HepG2 (cell line): ENCODE results near the gene RSPH9. TPM values are rescaled to one million over a fixed set of nuclear protein-coding genes. Genes with fewer than 3 reads are reported as not detected.

Source experiments
- AKAP8 ChIP-seq: sonication (generic); formaldehyde crosslinking; IDR thresholded peaks from 2 replicates; pipeline ENCODE4 v1.5.1; 2020; ENCODE audit warnings: mild to moderate bottlenecking, missing genetic modification reagents
- CEBPB ChIP-seq: IDR thresholded peaks from 2 replicates; pipeline ENCODE4 v1.6.1; 2011; ENCODE audit warnings: low read depth, low read length, improper control_type of control experiment, borderline replicate concordance
- ELF4 ChIP-seq: sonication (generic); formaldehyde crosslinking; IDR thresholded peaks from 2 replicates; pipeline ENCODE4 v1.5.0; 2020; ENCODE audit warnings: missing genetic modification reagents, mild to moderate bottlenecking, moderate library complexity, borderline replicate concordance
- FOXA3 ChIP-seq: IDR thresholded peaks from 2 replicates; pipeline ENCODE4 v1.6.1; 2016; ENCODE audit warnings: missing genetic modification reagents, missing compliant biosample characterization
- HDAC6 ChIP-seq: fragments of 200-600 bp; sonication (generic); IDR thresholded peaks from 2 replicates; pipeline ENCODE4 v1.7.0; 2017; ENCODE audit warnings: mild to moderate bottlenecking, antibody characterized with exemption, low read length, low read depth
- HNF4A ChIP-seq: sonication (generic); formaldehyde crosslinking; IDR thresholded peaks from 2 replicates; pipeline ENCODE4 v1.4.0; 2020; ENCODE audit warnings: missing genetic modification reagents
- HNRNPH1 ChIP-seq: fragments of 200-400 bp; formaldehyde crosslinking; optimal IDR thresholded peaks from 2 replicates; pipeline ENCODE3; 2017; ENCODE audit warnings: mild to moderate bottlenecking, low read depth, low read length
- KLF9 ChIP-seq: IDR thresholded peaks from 2 replicates; pipeline ENCODE4 v1.6.1; 2016; ENCODE audit warnings: low read depth
- NFIC ChIP-seq: IDR thresholded peaks from 2 replicates; pipeline ENCODE4 v1.6.1; 2012; ENCODE audit warnings: mild to moderate bottlenecking, low read length, inconsistent platforms
- PHF8 ChIP-seq: sonication (generic); formaldehyde crosslinking; IDR thresholded peaks from 2 replicates; pipeline ENCODE4 v1.5.0; 2020; ENCODE audit warnings: missing genetic modification reagents
- REPIN1 ChIP-seq: sonication (generic); formaldehyde crosslinking; IDR thresholded peaks from 2 replicates; pipeline ENCODE4 v1.8.0; 2022; ENCODE audit warnings: missing genetic modification reagents, low read depth, mild to moderate bottlenecking, borderline replicate concordance
- SOX13 ChIP-seq, 3 experiments: fragments of 450-650 bp in 1 of 3; sonication (generic) in 1 of 3; formaldehyde crosslinking in 1 of 3; IDR thresholded peaks in 2 of 3; conservative IDR thresholded peaks in 1 of 3; 2 replicates each; pipeline versions ENCODE4 v1.5.0 to v1.6.1; 2016 to 2020; ENCODE audit warnings: antibody characterized with exemption in 1 of 3, mild to moderate bottlenecking in 1 of 3, missing compliant biosample characterization in 1 of 3, missing genetic modification reagents in 1 of 3, moderate library complexity in 1 of 3
- SRF ChIP-seq: IDR thresholded peaks from 2 replicates; pipeline ENCODE4 v1.6.1; 2011; ENCODE audit warnings: mild to moderate bottlenecking, low read depth, low read length, moderate library complexity
- TBP ChIP-seq: sonication (generic); formaldehyde crosslinking; IDR thresholded peaks from 2 replicates; pipeline ENCODE4 v1.5.0; 2020; ENCODE audit warnings: missing genetic modification reagents
- THYN1 ChIP-seq: sonication (generic); formaldehyde crosslinking; IDR thresholded peaks from 2 replicates; pipeline ENCODE4 v1.8.1; 2023; ENCODE audit warnings: low read depth, mild to moderate bottlenecking, moderate library complexity, missing genetic modification reagents, borderline replicate concordance
- ZFP41 ChIP-seq: sonication (generic); formaldehyde crosslinking; IDR thresholded peaks from 2 replicates; pipeline ENCODE4 v1.4.0; 2020; ENCODE audit warnings: mild to moderate bottlenecking, missing genetic modification reagents, borderline replicate concordance
- ZFYVE20 ChIP-seq: sonication (generic); formaldehyde crosslinking; IDR thresholded peaks from 2 replicates; pipeline ENCODE4 v1.8.0; 2023; ENCODE audit warnings: low read depth, mild to moderate bottlenecking, moderate library complexity, missing genetic modification reagents, borderline replicate concordance
- ZNF207 ChIP-seq: fragments of 450-650 bp; IDR thresholded peaks from 2 replicates; pipeline ENCODE4 v1.6.1; 2016; ENCODE audit warnings: antibody characterized with exemption, borderline replicate concordance
- ZNF451 ChIP-seq: sonication (generic); formaldehyde crosslinking; IDR thresholded peaks from 2 replicates; pipeline ENCODE4 v1.5.0; 2020; ENCODE audit warnings: mild to moderate bottlenecking, missing genetic modification reagents
- ZNF547 ChIP-seq: sonication (generic); formaldehyde crosslinking; IDR thresholded peaks from 2 replicates; pipeline ENCODE4 v1.5.1; 2020; ENCODE audit warnings: mild to moderate bottlenecking, missing genetic modification reagents
- ZNF709 ChIP-seq: sonication (generic); formaldehyde crosslinking; IDR thresholded peaks from 2 replicates; pipeline ENCODE4 v1.5.0; 2020; ENCODE audit warnings: mild to moderate bottlenecking, missing genetic modification reagents
- ZSCAN9 ChIP-seq: IDR thresholded peaks from 2 replicates; pipeline ENCODE4 v1.6.1; 2016; ENCODE audit warnings: borderline replicate concordance
- polyA plus RNA-seq, 8 experiments: library from polyadenylated mRNA; depleted of rRNA in 3 of 8; stranded (reverse) in 7 of 8; unstranded in 1 of 8; fragments of >200 nt; fragmentation: Illumina TruSeq in 4 of 8; extraction: Trizol in 4 of 8; gene quantifications; 2 replicates each; pipeline versions ENCODE4 v1.2.1 to v1.2.3, GENCODE V29; 2011 to 2016; ENCODE audit warnings: low read depth in 4 of 8, missing spikeins in 1 of 8, mixed read lengths in 1 of 8; ENCODE audit not compliant: insufficient read depth in 1 of 8
- total RNA-seq, 5 experiments: library from RNA; depleted of rRNA; stranded (reverse); fragments of >200 nt; fragmentation: Illumina TruSeq; extraction: Trizol; gene quantifications; 2 replicates each; pipeline ENCODE4 v1.2.3, GENCODE V29; 2016; ENCODE audit warnings: low read depth in 1 of 5
- TF ChIP-seq, protein P1 (sequence below): sonication (generic); formaldehyde crosslinking; IDR thresholded peaks from 2 replicates; pipeline ENCODE4 v1.8.1; 2023; ENCODE audit warnings: missing genetic modification reagents, inconsistent platforms, borderline replicate concordance
- TF ChIP-seq, protein P2 (sequence below): conservative IDR thresholded peaks from 2 replicates; pipeline ENCODE4 v1.6.1; 2018; ENCODE audit warnings: missing genetic modification reagents
- TF ChIP-seq, protein P3 (sequence below): sonication (generic); formaldehyde crosslinking; IDR thresholded peaks from 2 replicates; pipeline ENCODE4 v1.8.1; 2023; ENCODE audit warnings: mild to moderate bottlenecking, missing genetic modification reagents

Gene RSPH9
- total and polyA plus RNA-seq, 2 of the 13 experiments (the other 11 are each of a cell fraction or from before 2014, with no cell fraction given), result 0.04 TPM; not detected in 1

GRCh38 chr6:43629505-43630300, 15.1 kb upstream of the RSPH9 start (continued):
- TF ChIP-seq ZFP41 (no peak), SOX13 (IDR thresholded peaks at IDR 0.05) (no peak; the same call in 1 of the 2 replicates), SOX13 (CRISPR knock-in tag; conservative IDR thresholded peaks at IDR 0.05 in 1 of 2, IDR thresholded peaks at IDR 0.05 in 1 of 2) (peak in 1 of 2 experiments; percentile 60; a peak in 2 of 4 replicates), HNF4A (CRISPR knock-in tag) (peak; percentile 30), ZNF709 (CRISPR knock-in tag) (peak; percentile 81), CEBPB (peak; percentile 97), SRF (no peak), ZNF207 (no peak), THYN1 (CRISPR knock-in tag) (no peak), ZSCAN9 (CRISPR knock-in tag) (peak; percentile 91), PHF8 (CRISPR knock-in tag) (peak; percentile 61; the same call in 1 of the 2 replicates), ZNF451 (no peak), ZNF547 (CRISPR knock-in tag) (peak; percentile 80; the same call in 1 of the 2 replicates), ZFYVE20 (CRISPR knock-in tag) (0 out of 2 replicates have a peak, but pooled peaks have one; percentile 33), TBP (peak; percentile 18; the same call in 1 of the 2 replicates), HDAC6 (0 out of 2 replicates have a peak, but pooled peaks have one; percentile 37), HNRNPH1 (no peak), AKAP8 (CRISPR knock-in tag) (no peak), KLF9 (peak; percentile 47; the same call in 1 of the 2 replicates), REPIN1 (CRISPR knock-in tag) (peak; percentile 48), FOXA3 (CRISPR knock-in tag) (peak; percentile 68), NFIC (peak; percentile 25), ELF4 (peak; percentile 51; the same call in 1 of the 2 replicates)
- TF ChIP-seq, protein P1, sequence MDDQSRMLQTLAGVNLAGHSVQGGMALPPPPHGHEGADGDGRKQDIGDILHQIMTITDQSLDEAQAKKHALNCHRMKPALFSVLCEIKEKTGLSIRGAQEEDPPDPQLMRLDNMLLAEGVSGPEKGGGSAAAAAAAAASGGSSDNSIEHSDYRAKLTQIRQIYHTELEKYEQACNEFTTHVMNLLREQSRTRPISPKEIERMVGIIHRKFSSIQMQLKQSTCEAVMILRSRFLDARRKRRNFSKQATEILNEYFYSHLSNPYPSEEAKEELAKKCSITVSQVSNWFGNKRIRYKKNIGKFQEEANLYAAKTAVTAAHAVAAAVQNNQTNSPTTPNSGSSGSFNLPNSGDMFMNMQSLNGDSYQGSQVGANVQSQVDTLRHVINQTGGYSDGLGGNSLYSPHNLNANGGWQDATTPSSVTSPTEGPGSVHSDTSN (CRISPR knock-in tag), result peak; percentile 57; the same call in 1 of the 2 replicates
- TF ChIP-seq, protein P2, sequence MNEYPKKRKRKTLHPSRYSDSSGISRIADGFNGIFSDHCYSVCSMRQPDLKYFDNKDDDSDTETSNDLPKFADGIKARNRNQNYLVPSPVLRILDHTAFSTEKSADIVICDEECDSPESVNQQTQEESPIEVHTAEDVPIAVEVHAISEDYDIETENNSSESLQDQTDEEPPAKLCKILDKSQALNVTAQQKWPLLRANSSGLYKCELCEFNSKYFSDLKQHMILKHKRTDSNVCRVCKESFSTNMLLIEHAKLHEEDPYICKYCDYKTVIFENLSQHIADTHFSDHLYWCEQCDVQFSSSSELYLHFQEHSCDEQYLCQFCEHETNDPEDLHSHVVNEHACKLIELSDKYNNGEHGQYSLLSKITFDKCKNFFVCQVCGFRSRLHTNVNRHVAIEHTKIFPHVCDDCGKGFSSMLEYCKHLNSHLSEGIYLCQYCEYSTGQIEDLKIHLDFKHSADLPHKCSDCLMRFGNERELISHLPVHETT (CRISPR knock-in tag), result peak; percentile 17
- TF ChIP-seq, protein P3, sequence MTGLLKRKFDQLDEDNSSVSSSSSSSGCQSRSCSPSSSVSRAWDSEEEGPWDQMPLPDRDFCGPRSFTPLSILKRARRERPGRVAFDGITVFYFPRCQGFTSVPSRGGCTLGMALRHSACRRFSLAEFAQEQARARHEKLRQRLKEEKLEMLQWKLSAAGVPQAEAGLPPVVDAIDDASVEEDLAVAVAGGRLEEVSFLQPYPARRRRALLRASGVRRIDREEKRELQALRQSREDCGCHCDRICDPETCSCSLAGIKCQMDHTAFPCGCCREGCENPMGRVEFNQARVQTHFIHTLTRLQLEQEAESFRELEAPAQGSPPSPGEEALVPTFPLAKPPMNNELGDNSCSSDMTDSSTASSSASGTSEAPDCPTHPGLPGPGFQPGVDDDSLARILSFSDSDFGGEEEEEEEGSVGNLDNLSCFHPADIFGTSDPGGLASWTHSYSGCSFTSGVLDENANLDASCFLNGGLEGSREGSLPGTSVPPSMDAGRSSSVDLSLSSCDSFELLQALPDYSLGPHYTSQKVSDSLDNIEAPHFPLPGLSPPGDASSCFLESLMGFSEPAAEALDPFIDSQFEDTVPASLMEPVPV (CRISPR knock-in tag), result no peak
